ENCODE data around the gene PTPRF. TPM values are rescaled to one million over a fixed set of nuclear protein-coding genes. Genes with fewer than 3 reads are reported as not detected.

PTPRF gene
- total RNA-seq, 4 donors from 2014 or later, result 204 to 236 (median 231) TPM

DNA sequence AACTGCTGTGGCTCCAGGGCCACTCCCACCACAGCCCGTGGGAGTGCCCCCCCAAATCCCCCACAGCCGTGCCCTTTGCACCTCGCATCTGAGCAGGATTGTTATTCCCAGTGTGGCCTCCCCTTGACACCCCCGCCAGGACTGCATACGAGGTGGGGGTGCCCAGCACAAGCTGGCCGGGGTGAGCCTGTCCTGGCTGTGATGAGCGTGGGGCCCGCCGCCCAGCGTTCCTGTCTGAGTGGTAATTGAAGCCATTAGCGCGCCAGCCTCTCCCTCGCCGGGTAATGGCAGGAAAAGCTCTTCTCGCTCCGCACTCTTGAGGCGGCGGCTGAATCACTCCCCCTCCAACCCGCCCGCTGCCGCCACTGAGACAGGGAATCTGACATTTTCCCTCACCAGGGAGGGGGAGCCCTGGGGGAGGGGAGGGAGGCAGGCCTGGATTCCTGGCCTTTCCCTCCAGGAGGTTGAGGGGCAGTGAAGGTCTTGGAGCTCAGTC, 27.7 kb downstream of the PTPRF start:
- DNase-seq (ENCODE audit: low spot score in 2 of 2), result no peak
- 21 to 33% methylated on average over 11 to 19 of the region's 21 CpGs for WGBS, 2 donors
- intact Hi-C loops (cut with DNase I; ENCODE audit: low total_unique reads), result no loop called here
- TF ChIP-seq POLR2A (IDR thresholded peaks at IDR 0.05), result no peak
- TF ChIP-seq, protein P1, sequence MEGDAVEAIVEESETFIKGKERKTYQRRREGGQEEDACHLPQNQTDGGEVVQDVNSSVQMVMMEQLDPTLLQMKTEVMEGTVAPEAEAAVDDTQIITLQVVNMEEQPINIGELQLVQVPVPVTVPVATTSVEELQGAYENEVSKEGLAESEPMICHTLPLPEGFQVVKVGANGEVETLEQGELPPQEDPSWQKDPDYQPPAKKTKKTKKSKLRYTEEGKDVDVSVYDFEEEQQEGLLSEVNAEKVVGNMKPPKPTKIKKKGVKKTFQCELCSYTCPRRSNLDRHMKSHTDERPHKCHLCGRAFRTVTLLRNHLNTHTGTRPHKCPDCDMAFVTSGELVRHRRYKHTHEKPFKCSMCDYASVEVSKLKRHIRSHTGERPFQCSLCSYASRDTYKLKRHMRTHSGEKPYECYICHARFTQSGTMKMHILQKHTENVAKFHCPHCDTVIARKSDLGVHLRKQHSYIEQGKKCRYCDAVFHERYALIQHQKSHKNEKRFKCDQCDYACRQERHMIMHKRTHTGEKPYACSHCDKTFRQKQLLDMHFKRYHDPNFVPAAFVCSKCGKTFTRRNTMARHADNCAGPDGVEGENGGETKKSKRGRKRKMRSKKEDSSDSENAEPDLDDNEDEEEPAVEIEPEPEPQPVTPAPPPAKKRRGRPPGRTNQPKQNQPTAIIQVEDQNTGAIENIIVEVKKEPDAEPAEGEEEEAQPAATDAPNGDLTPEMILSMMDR (IDR thresholded peaks at IDR 0.05), result no peak
- H3K4me3 ChIP-seq (ENCODE audit: low read depth, poor library complexity, severe bottlenecking), result no peak overlapping the region

DNA sequence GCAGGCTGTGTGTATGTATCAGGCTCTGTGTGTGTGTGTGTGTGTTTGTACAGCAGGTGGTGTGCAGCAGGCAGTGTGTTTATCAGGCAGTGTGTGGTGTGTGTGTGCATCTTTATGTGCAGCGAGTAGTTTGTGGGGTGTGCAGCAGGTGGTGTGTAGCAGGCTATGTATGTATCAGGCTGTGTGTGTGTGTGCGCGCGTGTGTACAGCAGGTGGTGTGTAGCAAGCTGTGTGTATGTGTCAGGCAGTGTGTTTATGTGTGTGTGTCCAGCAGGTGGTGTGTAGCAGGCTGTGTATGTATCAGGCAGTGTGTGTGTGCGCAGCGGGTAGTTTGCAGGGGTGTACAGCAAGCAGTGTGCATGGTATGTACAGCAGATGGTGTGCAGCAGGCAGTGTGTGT, 29.0 kb downstream of the PTPRF start:
- WGBS, 2 donors, result 95 to 97% methylated on average over 6 of the region's 6 CpGs
- H3K4me3 ChIP-seq (ENCODE audit: low read depth, poor library complexity, severe bottlenecking), result no peak overlapping the region
- TF ChIP-seq POLR2A (IDR thresholded peaks at IDR 0.05), result no peak
- TF ChIP-seq, protein P1 (IDR thresholded peaks at IDR 0.05), result no peak
- DNase-seq (ENCODE audit: low spot score in 2 of 2), result no peak
- intact Hi-C loops (cut with DNase I; ENCODE audit: low total_unique reads), result no loop called here

DNA sequence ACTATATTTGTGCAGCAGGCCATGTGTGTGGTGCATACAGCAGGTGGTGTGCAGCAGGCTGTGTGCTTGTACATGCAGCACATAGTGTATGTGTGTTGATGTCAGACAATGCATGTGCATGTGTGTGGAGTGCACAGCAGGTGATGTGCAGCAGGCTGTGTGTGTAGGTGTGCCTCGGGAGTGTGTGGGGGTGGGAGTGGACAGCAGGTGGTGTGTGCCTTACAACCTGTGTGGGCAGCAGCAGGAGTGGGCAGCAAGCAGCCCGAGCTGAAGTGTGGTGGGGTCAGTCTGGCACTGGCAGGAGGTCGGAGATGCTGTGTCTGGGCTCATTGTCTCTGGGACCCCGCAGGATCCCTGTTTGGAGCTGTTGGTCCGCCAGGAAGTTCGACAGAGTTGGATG, 29.6 kb downstream of the PTPRF start:
- DNase-seq (ENCODE audit: low spot score in 2 of 2), result no peak
- intact Hi-C loops (cut with DNase I; ENCODE audit: low total_unique reads), result no loop called here
- TF ChIP-seq, protein P1 (IDR thresholded peaks at IDR 0.05), result no peak
- TF ChIP-seq POLR2A (IDR thresholded peaks at IDR 0.05), result no peak
- WGBS, 2 donors, result 85 to 91% methylated on average over 6 of the region's 6 CpGs
- no peak overlapping the region for H3K4me3 ChIP-seq (ENCODE audit: low read depth, poor library complexity, severe bottlenecking)

DNA sequence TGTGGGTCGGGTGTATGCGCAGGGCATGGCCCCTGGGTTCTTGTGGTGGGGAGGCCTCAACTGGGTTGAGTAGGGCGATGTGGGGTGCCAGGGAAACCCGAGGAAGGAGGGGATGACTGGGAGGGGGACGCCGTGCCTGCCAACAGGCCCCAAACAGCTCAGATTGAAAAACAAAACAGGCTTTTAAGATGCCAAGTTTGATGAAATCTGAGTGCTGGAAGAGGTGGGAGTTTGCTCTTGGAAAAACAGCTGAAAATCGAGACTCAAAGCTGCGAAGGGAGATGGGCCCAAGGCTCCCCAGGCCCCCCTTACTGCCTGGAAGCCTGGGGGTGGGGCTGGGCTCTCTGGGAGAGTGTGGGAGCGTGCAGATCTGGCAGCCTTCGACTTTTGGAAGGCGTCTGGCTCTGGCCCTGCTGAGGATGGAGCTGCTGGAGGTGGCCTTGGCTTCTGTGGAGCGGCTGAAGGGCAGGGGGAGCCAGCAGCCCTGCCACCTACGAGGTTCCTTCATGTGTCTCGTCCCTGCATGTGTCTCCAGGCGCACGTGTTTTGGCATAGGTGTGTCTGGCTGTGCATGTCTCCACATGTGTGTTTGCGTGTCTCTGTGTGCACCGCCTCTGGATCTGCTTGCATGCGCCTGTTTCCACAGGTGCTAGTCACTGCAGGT, 33.3 kb downstream of the PTPRF start:
- TF ChIP-seq, protein P1 (IDR thresholded peaks at IDR 0.05), result no peak
- TF ChIP-seq POLR2A (IDR thresholded peaks at IDR 0.05), result no peak
- WGBS, 2 donors, result 42 to 59% methylated on average over 18 to 19 of the region's 19 CpGs
- no peak overlapping the region for H3K4me3 ChIP-seq (ENCODE audit: low read depth, poor library complexity, severe bottlenecking)
- DNase-seq (ENCODE audit: low spot score in 2 of 2), result peak in 1 of 2 donors; percentile 84
- intact Hi-C loops (cut with DNase I; ENCODE audit: low total_unique reads), result no loop called here

DNA sequence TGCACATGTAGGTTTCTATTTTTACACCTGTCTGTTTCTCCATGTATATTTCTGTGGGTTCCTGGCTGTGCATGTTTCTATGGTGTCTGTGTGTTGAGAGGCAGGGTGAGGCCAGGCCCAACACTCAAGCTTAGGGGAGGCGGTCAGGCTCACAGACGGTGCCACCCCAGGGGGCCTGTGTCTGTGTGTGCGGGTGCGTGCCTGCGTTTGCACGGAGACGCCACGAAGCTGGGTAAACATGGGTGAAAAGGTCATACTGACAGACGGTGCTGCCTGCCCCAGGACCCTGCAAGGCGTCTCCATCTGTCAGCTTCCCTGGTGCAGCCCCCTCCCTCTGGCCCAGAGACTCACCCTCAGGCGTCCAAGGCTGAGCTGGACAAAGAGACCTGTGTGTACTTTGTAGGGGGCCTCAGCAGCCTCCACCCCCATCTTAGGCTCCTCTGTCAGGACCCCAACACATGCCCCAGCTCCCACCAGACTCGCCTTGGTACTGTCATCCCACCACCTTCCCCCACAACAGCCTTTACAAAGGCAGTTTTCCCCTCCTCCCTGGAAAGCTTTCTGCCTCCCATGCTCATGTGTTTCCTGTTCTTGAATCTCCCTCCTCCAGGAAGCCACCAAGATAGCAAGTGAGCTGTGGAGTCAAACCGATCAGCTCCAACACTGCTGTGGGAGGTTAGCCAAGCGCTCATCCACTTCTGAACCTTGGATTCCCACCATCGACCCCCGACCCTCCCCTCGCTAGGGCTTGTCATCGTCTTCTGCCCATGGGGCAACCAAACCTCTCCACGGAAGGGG, 34.1 kb downstream of the PTPRF start:
- no peak overlapping the region for H3K4me3 ChIP-seq (ENCODE audit: low read depth, poor library complexity, severe bottlenecking)
- TF ChIP-seq, protein P1 (IDR thresholded peaks at IDR 0.05), result no peak
- TF ChIP-seq POLR2A (IDR thresholded peaks at IDR 0.05), result no peak
- intact Hi-C loops (cut with DNase I; ENCODE audit: low total_unique reads), result no loop called here
- no peak for DNase-seq (ENCODE audit: low spot score in 2 of 2)
- 47 to 50% methylated on average over 19 of the region's 19 CpGs for WGBS, 2 donors

Data from lower leg skin (tissue), 4 donors.